GM18858 (cell line): ENCODE measurements around the gene AXIN2.
"Not testable (repeated sequence)": the region's sequence is repeated elsewhere in the genome, so short reads cannot be mapped to it uniquely, and the experiment has no call there.

Source experiments
- ATAC-seq: cut with Tn5 transposase; IDR thresholded peaks from one replicate; pipeline ENCODE4 v1.9.1; 2021; ENCODE audit not compliant: unreplicated experiment

Gene AXIN2

DNA sequence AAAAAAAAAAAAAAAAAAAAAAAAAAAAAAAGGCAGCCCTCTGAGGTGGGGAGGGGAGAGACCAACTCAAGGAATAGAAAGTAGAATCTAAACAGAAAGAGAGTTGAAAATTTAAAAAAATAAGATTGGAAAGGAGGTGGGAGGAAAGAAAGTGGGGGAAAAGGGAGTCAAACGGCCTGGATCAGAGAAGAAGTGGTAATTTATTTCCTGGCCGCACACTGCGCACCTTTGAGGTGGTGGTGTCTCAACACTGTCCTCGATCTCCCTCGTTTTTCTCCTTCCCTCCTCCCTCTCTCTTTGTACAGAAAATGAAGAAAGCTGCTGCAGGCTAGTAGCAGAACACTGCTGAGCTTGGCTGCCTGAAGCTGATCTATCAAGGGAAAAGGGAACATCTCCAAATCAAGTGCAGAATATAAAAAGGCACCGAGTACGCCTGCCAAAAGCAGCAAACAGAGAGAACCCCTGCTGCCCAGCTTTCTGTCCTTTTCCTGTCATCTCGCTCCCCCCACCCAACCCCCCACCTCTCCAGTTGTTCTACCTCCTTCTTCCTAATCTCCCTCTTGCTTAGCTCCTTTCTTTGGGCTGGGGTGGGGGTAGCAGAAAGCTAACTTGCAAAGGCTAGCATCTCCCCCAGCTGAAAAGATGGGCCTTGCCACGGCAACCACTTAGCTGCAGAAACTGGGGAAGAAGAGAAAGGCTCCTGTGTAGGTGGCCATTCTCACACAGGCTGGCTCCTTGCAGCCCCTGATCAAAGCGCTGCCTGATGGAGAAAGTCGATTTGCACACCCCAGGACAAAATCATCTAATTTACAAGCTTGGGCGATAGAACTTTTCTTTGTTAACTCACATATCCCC lies 22.5 kb downstream of the AXIN2 start:
- ATAC-seq = no peak

DNA sequence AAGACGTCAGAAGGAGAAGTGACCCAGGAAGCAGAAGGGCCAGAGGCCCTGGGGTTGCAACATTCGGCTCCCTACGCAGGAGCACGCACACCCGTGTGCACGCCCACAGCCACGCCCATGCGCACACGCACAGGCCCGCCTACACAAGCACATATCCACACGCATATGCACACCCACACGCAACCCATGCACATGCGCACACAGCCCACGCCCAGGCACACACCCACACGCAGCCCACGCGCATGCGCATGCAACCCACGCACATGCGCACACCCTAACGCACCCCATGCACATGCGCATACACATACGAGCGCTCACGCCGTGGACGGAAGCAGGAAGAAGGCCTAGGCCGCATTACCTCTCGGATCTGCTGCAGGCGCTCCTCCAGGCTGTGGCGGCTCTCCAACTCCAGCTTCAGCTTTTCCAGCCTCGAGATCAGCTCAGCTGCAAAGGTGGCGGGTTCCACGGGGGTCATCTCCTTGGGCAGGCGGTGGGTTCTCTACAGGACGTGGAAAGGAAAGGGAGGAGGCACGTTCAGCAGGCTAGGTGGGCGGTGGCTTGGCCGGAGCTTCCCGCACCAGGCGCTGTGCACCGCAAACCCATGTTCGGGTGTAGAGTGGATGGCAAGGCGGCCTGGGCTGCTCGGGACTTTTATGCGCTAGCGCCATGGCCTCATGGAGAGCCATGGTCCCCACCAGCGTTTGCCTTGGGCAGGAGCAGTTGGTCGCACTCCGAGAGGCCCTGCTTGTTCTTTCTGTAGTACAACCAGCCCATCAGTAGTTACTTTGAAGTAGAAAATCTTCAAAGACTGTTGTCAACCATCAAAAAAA lies 23.4 kb downstream of the AXIN2 start:
- ATAC-seq = no peak

DNA sequence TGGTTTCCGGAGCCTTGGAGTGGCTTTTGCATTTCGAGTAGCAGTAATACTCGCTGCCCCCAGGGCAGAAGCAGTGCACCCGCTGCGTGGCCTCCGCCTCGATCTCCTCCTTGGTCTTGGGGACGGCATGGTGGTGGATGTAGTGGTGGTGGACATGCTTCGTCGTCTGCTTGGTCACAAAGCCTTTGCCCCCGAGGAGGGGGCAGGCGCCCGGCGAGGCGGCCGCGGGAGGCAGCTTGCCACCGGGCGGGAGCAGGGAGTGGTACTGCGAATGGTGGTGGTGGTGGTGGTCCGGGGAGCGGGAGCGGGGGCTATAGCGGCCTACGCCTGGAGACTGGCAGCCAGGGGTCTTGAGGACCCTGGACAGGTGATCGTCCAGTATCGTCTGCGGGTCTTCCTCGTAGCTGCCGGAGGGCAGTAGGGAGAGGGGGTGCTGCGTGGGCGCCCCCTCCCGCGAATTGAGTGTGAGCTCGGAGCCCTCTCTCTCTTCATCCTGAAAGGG lies 24.1 kb downstream of the AXIN2 start:
- ATAC-seq = no peak

DNA sequence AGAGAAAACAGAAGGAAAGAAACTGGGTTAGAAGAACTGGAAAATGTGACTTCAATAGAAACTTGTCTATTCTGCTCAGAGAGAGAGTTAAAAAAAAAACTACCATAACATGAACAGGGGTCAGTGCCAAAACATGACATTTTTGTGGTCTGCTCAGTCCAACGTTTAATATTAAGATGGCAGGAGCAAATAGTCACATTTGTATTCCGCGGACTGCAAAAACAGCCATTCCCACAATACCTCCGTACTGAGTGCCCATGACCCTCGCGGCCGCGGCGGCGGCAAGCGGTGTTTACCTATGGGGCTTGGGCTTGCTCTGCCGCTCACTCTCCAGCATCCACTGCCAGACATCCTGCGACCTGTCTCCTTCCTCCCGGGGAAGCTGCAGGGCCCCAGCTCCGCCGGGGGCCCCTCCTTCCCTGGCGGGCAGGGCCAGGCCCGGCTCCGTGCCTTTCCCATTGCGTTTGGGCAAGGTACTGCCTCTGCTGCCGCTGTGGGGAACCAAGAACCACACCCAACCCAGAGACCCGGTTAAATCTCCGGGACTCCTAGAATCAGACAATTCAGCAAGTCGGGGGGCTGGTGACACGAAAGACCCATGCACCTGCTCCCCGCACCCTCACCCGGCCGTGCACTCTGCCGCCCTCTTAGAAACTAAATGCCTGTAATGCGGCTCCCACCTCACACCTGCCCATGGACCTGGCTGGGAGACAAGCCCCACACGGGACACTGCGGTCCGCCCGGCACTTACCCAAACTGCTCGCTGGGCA lies 24.7 kb downstream of the AXIN2 start:
- ATAC-seq = no peak

DNA sequence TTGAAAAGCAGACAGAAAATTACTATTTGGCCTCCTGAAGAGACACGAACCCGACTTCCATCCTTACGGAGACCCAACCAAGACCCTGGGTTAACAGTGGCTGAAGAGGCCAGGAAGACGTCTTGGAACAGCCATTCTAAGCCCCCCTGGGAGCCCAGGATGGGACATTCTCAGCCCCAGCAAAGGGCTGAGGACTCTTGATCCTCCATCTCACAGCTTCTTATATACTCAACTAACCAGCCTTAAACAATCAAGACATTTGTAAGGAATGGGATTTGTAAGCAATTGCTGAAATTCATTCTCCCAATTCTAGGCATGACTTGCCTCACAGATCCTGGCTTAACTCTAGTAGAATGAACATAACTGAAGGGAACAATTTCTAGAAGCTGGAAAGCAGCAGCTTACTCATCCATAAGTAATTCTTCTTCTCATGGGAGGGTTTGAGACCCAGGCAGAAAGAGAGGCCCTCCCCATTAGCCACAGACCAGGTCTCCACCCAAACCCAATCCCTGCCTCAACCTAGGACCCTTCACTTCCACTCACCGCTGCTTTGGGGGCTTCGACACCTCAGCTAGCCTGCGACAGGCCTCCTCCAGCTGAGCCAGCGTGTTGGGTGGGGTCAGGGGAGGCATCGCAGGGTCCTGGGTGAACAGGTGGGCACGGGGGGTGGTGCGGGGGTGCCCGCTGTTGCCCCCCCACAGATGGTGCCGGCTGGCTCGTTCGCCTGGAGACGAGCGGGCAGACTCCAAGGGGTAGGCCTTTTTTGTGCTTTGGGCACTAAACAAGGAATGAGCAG lies 25.5 kb downstream of the AXIN2 start:
- no peak for ATAC-seq

DNA sequence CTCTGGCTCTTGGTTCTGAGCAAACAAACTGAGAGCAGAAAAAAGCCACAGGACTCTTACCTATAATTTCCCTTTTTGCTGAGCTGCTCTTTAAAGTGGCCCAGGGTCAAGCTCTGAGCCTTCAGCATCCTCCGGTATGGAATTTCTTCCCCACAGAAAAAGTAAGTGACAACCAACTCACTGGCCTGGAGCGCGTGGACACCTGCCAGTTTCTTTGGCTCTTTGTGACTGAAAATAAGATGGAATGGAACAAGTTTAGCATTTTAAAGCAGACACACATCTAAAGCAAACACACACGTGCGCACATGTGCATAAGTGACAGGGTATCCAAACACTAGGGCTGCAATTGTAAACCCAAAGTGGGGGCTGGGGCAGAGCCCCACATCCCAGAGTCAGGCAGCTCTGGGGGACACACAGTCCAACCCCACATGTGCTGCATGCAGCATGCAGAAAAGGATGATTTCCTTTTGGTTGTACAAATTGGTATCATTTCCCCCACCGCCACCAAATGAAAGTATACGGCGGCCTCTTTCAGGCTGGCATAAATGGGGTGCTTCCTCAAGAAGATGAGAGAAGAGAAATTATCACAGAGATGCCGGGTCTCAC lies 27.5 kb downstream of the AXIN2 start:
- no peak for ATAC-seq

DNA sequence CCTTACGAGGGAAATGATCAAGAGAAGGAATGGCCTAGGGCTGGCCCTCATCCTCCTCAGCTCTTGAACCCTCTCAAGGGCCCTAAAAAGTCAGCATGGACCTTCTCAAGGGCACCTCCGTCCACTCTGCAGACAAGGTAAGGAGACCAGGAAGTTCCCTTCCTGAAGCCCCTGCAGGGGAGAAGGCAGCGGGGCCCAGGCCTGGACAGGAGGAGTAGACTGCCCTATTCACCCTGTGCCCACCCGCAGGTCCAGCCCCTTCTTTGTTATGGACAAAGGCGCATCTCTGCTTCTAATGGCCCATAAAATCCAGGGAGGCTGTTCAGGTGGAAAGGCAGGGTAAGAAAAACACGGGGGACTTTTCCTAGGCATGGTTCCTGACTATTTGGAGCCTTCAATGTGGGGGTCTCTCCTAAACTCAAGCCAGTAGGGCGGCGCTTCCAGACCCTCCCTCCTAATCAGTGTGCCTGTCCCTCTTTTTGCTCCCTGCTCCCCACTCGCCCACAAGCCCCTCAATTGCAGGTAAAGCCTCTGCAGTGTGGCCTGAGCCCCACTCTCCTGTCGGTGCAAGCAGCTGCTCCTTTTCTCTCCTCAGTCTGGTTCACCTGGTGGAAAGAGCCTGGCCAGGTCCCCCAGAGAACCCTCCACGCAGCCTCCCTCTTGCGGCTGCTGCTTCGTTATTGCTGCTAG lies 28.2 kb downstream of the AXIN2 start:
- no peak for ATAC-seq

DNA sequence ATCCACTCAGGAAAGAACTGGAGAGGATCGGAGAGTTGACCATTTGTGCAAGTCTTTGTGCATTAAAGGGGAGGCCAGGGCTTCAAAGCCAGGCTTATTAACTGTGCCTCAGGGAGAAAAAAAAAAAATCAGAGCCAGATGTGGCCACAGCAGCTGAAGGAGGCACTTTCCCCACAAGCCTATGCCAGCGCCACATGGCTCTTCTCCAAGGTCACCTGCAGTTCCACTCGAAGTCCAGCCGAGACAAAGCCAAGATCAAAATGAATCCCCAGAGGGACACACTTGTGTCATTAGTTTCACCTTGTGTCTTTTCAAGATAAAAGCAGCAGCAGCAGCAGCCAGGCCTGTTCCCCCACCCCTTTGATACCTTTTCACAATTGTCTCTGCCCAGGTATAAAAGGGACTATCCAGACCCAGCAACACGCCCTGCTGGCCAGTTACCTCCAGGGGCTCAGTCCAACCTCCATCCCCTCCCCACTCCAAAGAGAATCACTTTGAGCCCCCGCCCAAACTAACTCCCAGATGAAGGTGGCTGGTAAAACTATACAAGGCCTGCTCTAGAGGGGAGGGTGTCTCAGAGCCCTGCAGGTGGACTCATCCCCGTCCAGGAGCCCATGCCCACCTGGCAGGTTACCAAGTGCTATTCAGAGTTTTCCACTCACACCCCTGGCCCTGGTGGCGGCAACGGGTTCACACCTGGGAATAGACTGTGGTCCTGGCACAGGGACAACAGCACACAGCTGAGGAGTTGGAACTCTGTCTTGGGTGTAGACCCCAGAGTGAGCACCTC lies 29.2 kb downstream of the AXIN2 start:
- ATAC-seq = no peak

DNA sequence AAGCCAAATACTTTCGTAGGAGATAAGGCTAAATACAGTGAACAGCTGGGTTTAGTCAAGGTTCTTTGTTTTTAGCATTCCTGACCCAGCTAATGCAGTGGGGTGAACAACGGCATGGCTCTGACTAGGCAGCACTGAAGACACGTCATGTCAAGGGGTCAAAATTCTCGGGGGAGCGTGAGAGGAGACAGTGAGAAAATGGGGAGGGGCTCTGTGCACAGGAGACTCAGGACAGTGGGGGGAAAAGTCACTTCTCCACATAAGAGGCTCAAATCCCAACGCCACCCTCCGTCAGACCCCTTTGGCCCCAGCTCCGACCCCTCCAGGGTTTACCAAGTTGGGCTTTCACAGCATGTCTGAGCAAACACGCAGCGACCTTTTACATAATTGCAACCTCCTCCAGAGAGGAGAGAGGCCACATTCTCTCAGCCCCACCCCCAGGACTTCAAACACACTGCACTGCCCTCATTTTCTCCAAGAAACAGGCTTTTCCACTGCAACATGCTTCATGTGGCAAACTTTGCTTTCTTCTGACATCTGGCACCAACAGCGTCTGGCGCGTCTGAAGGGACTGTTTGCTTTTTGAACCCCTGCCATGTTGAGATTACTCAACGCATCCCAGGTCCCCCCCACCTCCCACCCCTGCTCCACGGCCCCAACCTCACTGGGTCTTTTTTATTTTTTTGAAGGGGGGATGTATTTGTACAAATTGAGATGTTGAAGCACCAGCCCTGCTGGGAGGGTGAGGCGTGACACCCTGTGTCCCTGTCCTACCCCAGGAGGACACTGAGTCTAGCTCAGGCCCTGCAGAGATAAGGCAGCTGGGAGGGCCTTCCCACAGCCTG lies 30.0 kb downstream of the AXIN2 start:
- ATAC-seq = no peak

DNA sequence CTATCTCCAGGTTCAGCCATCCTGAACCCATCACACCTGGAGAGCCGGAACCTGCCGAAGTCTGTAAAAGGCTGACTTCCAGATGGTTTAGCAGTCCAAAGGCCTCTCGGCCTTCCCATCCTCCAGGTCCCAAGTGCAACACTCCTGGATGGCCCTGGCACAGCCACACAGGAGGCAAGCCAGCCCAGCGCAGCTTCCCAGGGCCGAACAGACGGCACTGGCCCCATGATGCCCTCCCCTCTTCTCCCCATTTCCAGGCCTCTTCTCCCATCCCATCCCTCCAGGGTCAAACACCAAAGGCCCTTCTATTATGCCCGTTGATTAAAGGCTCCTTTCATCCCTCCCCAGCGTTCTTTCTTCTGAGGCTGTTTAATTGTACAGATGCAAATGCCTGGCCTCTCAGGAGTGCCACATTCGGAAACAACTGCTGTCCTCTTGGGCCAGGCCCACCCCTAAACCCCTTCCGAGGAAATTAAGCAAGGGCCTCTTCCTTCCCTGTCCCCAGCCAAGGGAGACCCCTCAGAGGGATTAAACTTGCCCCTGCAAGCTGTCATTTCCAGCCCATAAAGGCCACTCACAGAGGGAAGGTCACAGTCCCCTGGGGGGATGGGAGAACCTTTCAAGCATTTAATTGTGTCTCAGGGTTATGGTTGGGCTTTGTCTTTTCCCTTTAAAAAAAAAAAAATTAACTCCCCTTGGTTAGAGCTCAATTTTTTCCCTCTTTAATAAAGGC lies 30.8 kb downstream of the AXIN2 start:
- no peak for ATAC-seq

DNA sequence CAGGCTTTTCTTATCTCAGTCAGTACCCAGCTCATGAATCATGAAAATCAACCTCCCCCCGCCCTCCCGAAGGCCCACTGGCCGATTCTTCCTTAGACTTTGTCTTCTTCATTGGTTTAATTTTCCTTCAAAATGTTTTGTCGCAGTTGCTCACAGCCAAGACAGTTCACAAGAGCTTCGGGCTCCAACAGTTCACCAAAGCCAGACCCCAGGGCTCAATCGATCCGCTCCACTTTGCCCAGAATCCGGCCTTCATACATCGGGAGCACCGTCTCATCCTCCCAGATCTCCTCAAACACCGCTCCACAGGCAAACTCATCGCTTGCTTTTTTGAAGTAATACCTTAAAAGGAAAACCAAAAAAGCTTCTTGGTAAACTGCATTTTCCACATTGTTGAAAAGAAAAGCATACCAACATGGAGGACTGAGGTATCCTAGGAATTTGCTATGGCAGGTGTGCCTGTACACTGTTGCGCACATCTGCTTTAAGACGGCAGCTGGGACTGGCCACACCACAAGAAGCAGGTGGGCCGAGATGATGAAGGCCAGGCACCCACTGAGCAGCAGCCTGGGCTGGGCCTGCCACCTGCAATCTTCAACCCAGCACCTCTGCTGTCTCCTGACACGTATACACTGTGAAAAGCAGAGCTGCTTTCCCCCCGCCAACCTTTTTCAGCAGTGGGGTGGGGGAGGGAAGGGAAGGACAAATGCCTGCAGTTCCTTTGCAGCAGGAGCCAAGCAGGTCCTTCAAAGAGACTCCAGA lies 31.5 kb downstream of the AXIN2 start:
- no peak for ATAC-seq

DNA sequence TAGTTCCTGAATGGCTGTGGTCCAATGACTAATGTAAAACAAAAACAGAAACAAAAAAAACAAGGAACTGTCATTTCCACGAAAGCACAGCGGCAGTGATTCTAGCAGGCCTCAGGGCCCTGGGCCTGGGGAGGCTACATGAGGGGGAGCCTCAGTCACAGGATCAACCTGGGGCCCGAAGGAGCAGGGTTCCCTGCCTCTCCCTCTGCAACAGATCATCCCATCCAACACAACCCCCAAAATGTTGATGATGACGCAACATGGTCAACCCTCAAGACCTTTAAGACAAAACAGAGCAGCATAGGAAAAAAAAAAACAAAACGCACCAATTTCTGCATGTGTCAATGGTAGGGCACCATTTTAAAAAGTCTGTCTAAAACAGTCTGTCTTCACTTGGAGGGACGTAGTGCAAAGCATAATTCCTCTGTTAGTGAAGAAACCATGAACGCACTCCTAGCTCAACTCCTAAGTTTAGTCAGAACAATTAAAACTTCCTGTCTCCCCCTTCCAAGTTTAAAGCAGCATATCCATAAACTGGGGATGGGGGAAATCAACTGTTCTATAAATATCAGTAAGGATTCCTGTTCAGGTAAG lies 32.3 kb downstream of the AXIN2 start:
- ATAC-seq = no peak

DNA sequence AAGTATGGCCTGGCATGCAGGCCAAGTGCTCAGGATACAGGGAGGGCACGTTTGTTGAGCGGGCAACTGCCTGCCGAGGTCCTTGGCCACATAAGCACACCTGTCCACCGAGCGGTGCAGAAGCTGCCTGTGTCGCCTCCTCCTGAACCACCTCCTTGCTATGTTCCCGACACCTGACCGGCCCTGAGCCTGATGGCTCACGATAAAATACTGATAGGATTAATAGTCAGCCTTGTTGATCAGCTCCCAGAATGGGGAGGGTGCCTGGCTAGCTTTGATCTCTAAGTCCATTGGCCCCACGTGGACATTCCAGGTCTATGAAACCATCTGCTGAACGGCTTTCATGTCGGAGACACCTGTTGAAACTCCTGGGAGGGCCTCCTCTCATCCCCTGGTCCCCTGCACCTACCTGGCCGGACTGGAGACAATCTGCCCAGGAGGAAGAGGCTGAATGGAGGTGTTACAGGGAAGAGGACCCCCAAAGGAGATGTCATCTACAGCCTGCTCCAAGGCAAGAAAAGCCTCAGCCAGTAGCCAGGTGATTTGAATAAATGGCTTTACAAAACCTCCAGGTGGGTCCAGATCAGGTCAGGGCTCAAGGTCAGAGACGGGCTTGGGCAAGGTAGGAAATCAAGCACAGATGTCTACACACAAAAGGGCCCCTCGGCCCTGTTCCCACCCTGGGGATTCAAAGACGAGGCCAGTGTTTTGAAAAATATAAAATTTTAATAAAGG lies 33.4 kb downstream of the AXIN2 start:
- no peak for ATAC-seq

DNA sequence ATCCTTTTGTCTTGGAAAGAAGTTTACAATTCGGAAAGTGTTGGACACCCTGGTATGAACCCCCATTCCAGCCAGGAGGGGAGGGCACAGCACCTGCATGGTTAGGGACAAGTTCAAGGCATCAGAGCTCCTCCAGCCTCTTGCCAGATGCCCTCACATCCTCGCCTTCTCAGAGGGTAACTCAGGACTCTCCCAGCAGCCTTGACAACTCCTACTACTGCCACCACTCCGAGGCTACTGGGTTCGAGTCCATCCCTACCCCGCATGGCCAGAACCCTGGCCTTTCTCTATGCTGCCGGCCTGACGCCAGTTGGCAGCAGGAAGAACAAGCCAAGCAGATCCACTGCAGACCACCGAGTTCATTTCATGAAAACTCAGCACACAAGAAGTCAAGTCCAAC lies 34.1 kb downstream of the AXIN2 start:
- no peak for ATAC-seq

DNA sequence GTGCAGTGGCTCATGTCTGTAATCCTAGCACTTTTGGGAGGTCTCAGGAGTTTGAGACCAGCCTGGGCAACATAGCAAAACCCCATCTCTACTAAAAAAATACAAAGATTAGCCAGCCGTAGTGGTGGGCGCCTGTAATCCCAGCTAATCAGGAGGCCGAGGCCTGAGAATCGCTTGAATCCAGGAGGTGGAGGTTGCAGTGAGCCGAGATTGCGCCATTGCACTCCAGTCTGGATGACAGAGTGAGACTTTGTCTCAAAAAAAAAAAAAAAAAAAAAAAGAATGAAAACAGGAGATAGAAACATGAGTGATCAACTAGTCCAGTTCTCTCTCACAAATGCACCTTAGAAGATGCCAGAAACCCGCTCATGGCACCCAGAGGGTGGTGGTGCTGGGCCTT lies 34.6 kb downstream of the AXIN2 start:
- ATAC-seq = not testable (repeated sequence)
